ENCODE measurements around the gene METTL9. TPM values are rescaled to one million over a fixed set of nuclear protein-coding genes. Genes with fewer than 3 reads are reported as not detected.

METTL9 gene
- total RNA-seq, 1 donor: 170 TPM

GRCh38 chr16:21643785-21644184, 44.4 kb downstream of the METTL9 start:
- no peaks in the 10 kb centered on the region for H3K27me3 ChIP-seq (ENCODE audit: insufficient read depth, low read length)
- H3K4me2 ChIP-seq (ENCODE audit: insufficient read depth, low read length): no peak overlapping the region
- no peak overlapping the region for H3K4me3 ChIP-seq (ENCODE audit: insufficient read depth, low read length)
- no peaks in the 10 kb centered on the region for H3K36me3 ChIP-seq (ENCODE audit: insufficient read depth, low read length)
- no peaks in the 10 kb centered on the region for H3K9me3 ChIP-seq (ENCODE audit: low read depth, low read length)
- no peak overlapping the region for H3K27ac ChIP-seq (ENCODE audit: low read depth, low read length)
- H3K79me2 ChIP-seq (ENCODE audit: insufficient read depth, low read length): peaks cover 74% of the 10 kb centered on the region
- no peak for DNase-seq (ENCODE audit: insufficient read length, low spot score, missing footprints)
- H4K20me1 ChIP-seq (ENCODE audit: insufficient read depth, low read length): peaks cover 6% of the 10 kb centered on the region
- H3K4me1 ChIP-seq (ENCODE audit: insufficient read depth, low read length): peaks cover 29% of the 10 kb centered on the region
- no peak overlapping the region for H2AFZ ChIP-seq (ENCODE audit: low read length)
- no peak for TF ChIP-seq CTCF (IDR thresholded peaks at IDR 0.05; ENCODE audit: extremely low read depth, low read depth, low read length)

- H3K4me3 ChIP-seq (ENCODE audit: insufficient read depth, low read length): no peak overlapping the region
- peaks cover 6% of the 10 kb centered on the region for H4K20me1 ChIP-seq (ENCODE audit: insufficient read depth, low read length)
- H2AFZ ChIP-seq (ENCODE audit: low read length): no peak overlapping the region
- no peak for TF ChIP-seq CTCF (IDR thresholded peaks at IDR 0.05; ENCODE audit: extremely low read depth, low read depth, low read length)
- H3K27me3 ChIP-seq (ENCODE audit: insufficient read depth, low read length): no peaks in the 10 kb centered on the region
- peaks cover 21% of the 10 kb centered on the region for H3K4me1 ChIP-seq (ENCODE audit: insufficient read depth, low read length)
- no peak for DNase-seq (ENCODE audit: insufficient read length, low spot score, missing footprints)
- H3K9me3 ChIP-seq (ENCODE audit: low read depth, low read length): no peaks in the 10 kb centered on the region
- H3K4me2 ChIP-seq (ENCODE audit: insufficient read depth, low read length): peak overlapping the region; percentile 78
- H3K27ac ChIP-seq (ENCODE audit: low read depth, low read length): peak overlapping the region; percentile 57
- peaks cover 75% of the 10 kb centered on the region for H3K79me2 ChIP-seq (ENCODE audit: insufficient read depth, low read length)
- no peaks in the 10 kb centered on the region for H3K36me3 ChIP-seq (ENCODE audit: insufficient read depth, low read length)
Measured at GRCh38 chr16:21644674-21645073, 45.3 kb downstream of the METTL9 start.

GRCh38 chr16:21645261-21645721, 45.9 kb downstream of the METTL9 start:
- Histone ChIP-seq H3K4me2 (ENCODE audit: insufficient read depth, low read length) (peak overlapping the region; percentile 78), H4K20me1 (ENCODE audit: insufficient read depth, low read length) (peaks cover 6% of the 10 kb centered on the region), H3K4me3 (ENCODE audit: insufficient read depth, low read length) (peak overlapping the region; percentile 47), H3K27ac (ENCODE audit: low read depth, low read length) (peak overlapping the region; percentile 57), H2AFZ (ENCODE audit: low read length) (no peak overlapping the region), H3K79me2 (ENCODE audit: insufficient read depth, low read length) (peaks cover 73% of the 10 kb centered on the region), H3K36me3 (ENCODE audit: insufficient read depth, low read length) (no peaks in the 10 kb centered on the region), H3K4me1 (ENCODE audit: insufficient read depth, low read length) (peaks cover 20% of the 10 kb centered on the region), H3K27me3 (ENCODE audit: insufficient read depth, low read length) (no peaks in the 10 kb centered on the region), H3K9me3 (ENCODE audit: low read depth, low read length) (no peaks in the 10 kb centered on the region)
- TF ChIP-seq CTCF (IDR thresholded peaks at IDR 0.05; ENCODE audit: extremely low read depth, low read depth, low read length): no peak
- DNase-seq (ENCODE audit: insufficient read length, low spot score, missing footprints): no peak

- peak overlapping the region; percentile 57 for H3K27ac ChIP-seq (ENCODE audit: low read depth, low read length)
- H3K36me3 ChIP-seq (ENCODE audit: insufficient read depth, low read length): no peaks in the 10 kb centered on the region
- H3K4me1 ChIP-seq (ENCODE audit: insufficient read depth, low read length): peaks cover 15% of the 10 kb centered on the region
- H3K9me3 ChIP-seq (ENCODE audit: low read depth, low read length): no peaks in the 10 kb centered on the region
- no peak for TF ChIP-seq CTCF (IDR thresholded peaks at IDR 0.05; ENCODE audit: extremely low read depth, low read depth, low read length)
- H4K20me1 ChIP-seq (ENCODE audit: insufficient read depth, low read length): peaks cover 3% of the 10 kb centered on the region
- H3K27me3 ChIP-seq (ENCODE audit: insufficient read depth, low read length): no peaks in the 10 kb centered on the region
- H3K4me3 ChIP-seq (ENCODE audit: insufficient read depth, low read length): peak overlapping the region; percentile 47
- no peak overlapping the region for H2AFZ ChIP-seq (ENCODE audit: low read length)
- H3K4me2 ChIP-seq (ENCODE audit: insufficient read depth, low read length): peak overlapping the region; percentile 78
- no peak for DNase-seq (ENCODE audit: insufficient read length, low spot score, missing footprints)
- peaks cover 72% of the 10 kb centered on the region for H3K79me2 ChIP-seq (ENCODE audit: insufficient read depth, low read length)
Measured at GRCh38 chr16:21646091-21646490, 46.7 kb downstream of the METTL9 start.
